Limb (tissue), 2 donors: ENCODE data around the gene KLK1.
"Not testable (repeated sequence)": the region's sequence is repeated elsewhere in the genome, so short reads cannot be mapped to it uniquely, and the experiment has no call there.

Source experiments
- DNase-seq, 2 donors: peaks; one replicate each; pipeline ENCODE4 v3.0.0-alpha.2; 2016; ENCODE audit errors: extremely low spot score in 2 of 2

Gene KLK1

GRCh38 chr19:50817941-50818858 lies 5.4 kb downstream of the KLK1 start:
- DNase-seq = no peak

GRCh38 chr19:50815439-50815838 lies 8.1 kb downstream of the KLK1 start:
- DNase-seq = no peak

GRCh38 chr19:50814883-50815282 lies 8.7 kb downstream of the KLK1 start:
- DNase-seq = no peak

GRCh38 chr19:50812474-50812873 lies 11.1 kb downstream of the KLK1 start:
- no peak for DNase-seq

- DNase-seq = not testable (repeated sequence)
Observed at GRCh38 chr19:50811622-50812238, 11.9 kb downstream of the KLK1 start.

GRCh38 chr19:50808856-50809255 lies 14.7 kb downstream of the KLK1 start:
- DNase-seq = no peak

GRCh38 chr19:50804420-50805272 lies 18.9 kb downstream of the KLK1 start:
- peak; percentile 99 for DNase-seq

GRCh38 chr19:50803633-50804419 lies 19.8 kb downstream of the KLK1 start:
- DNase-seq = peak in 1 of 2 donors; percentile 20

- no peak for DNase-seq
Observed at GRCh38 chr19:50801107-50801506, 22.5 kb downstream of the KLK1 start.

- DNase-seq = no peak
Observed at GRCh38 chr19:50799547-50799851, 24.1 kb downstream of the KLK1 start.

GRCh38 chr19:50798659-50799546 lies 24.7 kb downstream of the KLK1 start:
- no peak for DNase-seq

GRCh38 chr19:50797781-50798658 lies 25.6 kb downstream of the KLK1 start:
- DNase-seq = no peak

GRCh38 chr19:50797429-50797780 lies 26.2 kb downstream of the KLK1 start:
- DNase-seq = no peak

- DNase-seq = no peak
Observed at GRCh38 chr19:50796634-50797428, 26.8 kb downstream of the KLK1 start.

- no peak for DNase-seq
Observed at GRCh38 chr19:50796128-50796633, 27.4 kb downstream of the KLK1 start.

GRCh38 chr19:50795664-50796073 lies 27.9 kb downstream of the KLK1 start:
- DNase-seq = no peak

GRCh38 chr19:50794876-50795663 lies 28.5 kb downstream of the KLK1 start:
- no peak for DNase-seq
